Adipocyte (in vitro differentiated cells): ENCODE measurements around the gene FLT3LG.

Source experiments
- DNase-seq: peaks from one replicate; pipeline ENCODE4 v3.0.0-alpha.2; 2015; ENCODE audit warnings: low read depth
- H3K27me3 ChIP-seq: replicated peaks from 2 replicates; pipeline ENCODE4 v1.7.0; 2013; ENCODE audit warnings: mild to moderate bottlenecking, low read length, moderate library complexity; ENCODE audit not compliant: control insufficient read depth, insufficient read depth
- H3K36me3 ChIP-seq: 2 replicates; pipeline ENCODE4 v1.7.0; 2013; ENCODE audit warnings: low read length, mild to moderate bottlenecking, moderate library complexity; ENCODE audit not compliant: control insufficient read depth, insufficient read depth, severe bottlenecking
- H3K4me1 ChIP-seq: 2 replicates; pipeline ENCODE4 v1.7.0; 2013; ENCODE audit warnings: mild to moderate bottlenecking, low read length, moderate library complexity; ENCODE audit not compliant: control insufficient read depth, insufficient read depth
- H3K4me3 ChIP-seq: 2 replicates; pipeline ENCODE4 v1.7.0; 2013; ENCODE audit warnings: mild to moderate bottlenecking, low read length, moderate library complexity
- H3K9ac ChIP-seq: 2 replicates; pipeline ENCODE4 v1.7.0; 2013; ENCODE audit warnings: mild to moderate bottlenecking, low read length, moderate library complexity
- H3K9me3 ChIP-seq: 2 replicates; pipeline ENCODE4 v1.7.0; 2013; ENCODE audit warnings: mild to moderate bottlenecking, low read length, moderate library complexity; ENCODE audit not compliant: control insufficient read depth

The FLT3LG gene

DNA sequence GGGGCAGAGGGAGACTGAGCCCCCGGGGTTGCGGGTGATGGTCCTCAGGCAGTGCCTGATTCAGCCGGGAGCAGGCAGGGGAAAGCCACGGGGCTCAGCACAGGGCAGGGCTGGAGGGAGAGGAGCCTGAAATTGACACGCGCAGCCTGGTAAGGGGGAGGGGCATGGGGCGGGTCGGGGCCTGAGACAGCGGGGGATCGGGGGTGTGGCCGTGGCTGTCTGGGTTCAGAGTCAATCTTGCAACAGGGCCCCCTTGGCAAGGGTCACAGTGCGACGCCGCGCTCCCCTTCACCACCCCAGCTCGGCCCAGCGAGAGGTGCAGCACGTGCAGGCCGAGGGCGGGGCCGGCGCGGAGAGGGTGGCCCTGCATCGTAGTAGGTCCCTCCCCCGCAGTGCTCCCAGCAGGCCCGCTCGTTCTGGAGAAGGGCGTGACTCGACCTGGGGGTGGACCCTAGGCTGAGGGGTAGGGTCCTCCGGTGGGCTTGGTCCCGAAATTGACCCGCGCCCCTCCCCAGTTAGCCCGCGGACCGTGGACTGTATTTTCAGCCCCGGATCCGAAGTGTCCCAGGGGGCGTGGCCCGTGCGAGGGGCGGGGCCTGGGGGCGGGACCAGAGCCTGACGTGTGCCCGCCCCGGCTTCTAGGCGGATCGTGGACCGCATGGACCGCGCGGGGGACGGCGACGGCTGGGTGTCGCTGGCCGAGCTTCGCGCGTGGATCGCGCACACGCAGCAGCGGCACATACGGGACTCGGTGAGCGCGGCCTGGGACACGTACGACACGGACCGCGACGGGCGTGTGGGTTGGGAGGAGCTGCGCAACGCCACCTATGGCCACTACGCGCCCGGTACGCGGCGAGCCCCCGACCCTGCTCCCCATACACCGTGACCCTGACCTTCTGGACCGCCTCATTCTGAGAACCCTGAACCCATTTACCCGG lies 59.8 kb downstream of the FLT3LG start:
- Histone ChIP-seq H3K36me3 (peaks cover 45% of the 10 kb centered on the region), H3K4me3 (peak overlapping the region; percentile 66), H3K4me1 (peaks cover 13% of the 10 kb centered on the region), H3K9ac (peak overlapping the region; percentile 52), H3K27me3 (no peaks in the 10 kb centered on the region), H3K9me3 (no peaks in the 10 kb centered on the region)
- DNase-seq = peak; percentile 50

DNA sequence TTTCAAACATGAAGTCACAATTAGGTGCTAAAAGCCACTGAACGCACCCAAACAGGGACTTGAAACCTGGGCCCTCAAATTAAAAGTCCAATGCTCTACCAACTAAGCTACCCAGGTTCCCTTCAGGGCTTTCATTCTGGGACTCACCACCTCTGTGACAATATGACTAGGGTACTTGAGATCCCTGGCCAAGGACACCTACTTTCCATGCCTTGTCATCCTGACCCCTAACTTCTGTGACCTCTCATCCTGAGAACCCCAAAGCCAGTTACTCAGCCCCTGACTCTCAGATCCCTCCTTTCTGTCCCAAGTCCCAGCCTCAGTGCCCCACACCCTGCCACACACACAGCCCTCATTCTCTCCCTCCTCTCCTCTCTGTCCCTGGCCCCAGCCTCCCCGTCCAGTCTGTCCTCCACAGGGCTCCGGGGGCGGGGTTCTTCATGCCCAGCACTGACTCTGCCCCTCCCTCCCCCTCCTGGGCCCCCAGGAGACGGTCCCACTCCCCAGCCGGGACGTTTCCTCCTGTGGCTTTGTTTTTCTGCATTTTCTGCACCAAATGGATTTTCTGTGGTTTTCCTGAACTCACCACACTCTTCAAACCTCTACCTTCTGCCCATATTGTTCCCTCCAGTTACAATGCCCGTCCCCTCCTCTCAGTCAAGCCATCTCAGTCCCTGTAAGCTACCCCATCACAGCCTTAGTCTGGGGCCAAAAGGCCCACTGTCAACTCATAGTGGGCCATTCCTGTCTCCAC lies 60.8 kb downstream of the FLT3LG start:
- Histone ChIP-seq H3K27me3 (no peaks in the 10 kb centered on the region), H3K9me3 (no peaks in the 10 kb centered on the region), H3K36me3 (peaks cover 54% of the 10 kb centered on the region), H3K9ac (no peak overlapping the region), H3K4me3 (no peak overlapping the region), H3K4me1 (peaks cover 8% of the 10 kb centered on the region)
- DNase-seq = no peak
